Ovary (tissue), 3 donors: ENCODE results near the gene ALKBH1.

ENCODE experiments used
- POLR2A ChIP-seq: fragments of 450-650 bp; IDR thresholded peaks from one replicate; pipeline ENCODE4 v1.6.1; 2017; ENCODE audit warnings: antibody characterized with exemption, mild to moderate bottlenecking, moderate library complexity
- TF ChIP-seq, protein P1 (sequence below), 3 donors: fragments of 450-650 bp in 2 of 3; fragments of 200-600 bp in 1 of 3; IDR thresholded peaks; one replicate each; pipeline versions ENCODE4 v1.5.1 to v1.8.0; 2016 to 2022; ENCODE audit warnings: antibody characterized with exemption in 3 of 3, mild to moderate bottlenecking in 1 of 3
- donor health status: DM: no; HTN: no; CAD: no.

DNA sequence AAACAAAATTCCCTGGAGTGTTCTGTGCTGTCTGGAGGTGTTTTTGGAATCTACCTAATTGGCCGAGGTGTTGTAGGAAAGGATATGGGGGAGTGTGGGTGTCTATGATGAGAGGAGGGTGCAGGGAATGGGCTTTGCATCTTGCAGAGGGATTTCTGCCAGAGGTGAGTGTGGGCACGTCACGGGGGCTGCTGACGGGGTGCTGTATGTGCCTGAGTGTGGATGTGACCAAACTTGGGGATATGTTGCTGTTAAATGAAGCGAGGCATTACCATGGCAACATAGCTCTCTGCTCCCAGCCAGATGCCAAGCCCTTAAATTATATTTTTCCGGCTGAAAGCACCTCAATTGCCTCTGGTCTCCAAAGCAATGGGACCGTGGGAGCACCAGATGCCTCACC is 47.1 kb downstream of the ALKBH1 start:
- TF ChIP-seq, protein P1, sequence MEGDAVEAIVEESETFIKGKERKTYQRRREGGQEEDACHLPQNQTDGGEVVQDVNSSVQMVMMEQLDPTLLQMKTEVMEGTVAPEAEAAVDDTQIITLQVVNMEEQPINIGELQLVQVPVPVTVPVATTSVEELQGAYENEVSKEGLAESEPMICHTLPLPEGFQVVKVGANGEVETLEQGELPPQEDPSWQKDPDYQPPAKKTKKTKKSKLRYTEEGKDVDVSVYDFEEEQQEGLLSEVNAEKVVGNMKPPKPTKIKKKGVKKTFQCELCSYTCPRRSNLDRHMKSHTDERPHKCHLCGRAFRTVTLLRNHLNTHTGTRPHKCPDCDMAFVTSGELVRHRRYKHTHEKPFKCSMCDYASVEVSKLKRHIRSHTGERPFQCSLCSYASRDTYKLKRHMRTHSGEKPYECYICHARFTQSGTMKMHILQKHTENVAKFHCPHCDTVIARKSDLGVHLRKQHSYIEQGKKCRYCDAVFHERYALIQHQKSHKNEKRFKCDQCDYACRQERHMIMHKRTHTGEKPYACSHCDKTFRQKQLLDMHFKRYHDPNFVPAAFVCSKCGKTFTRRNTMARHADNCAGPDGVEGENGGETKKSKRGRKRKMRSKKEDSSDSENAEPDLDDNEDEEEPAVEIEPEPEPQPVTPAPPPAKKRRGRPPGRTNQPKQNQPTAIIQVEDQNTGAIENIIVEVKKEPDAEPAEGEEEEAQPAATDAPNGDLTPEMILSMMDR (IDR thresholded peaks at IDR 0.05), result no peak
- no peak for TF ChIP-seq POLR2A
